ENCODE measurements around the gene PBX1.

The PBX1 gene

DNA sequence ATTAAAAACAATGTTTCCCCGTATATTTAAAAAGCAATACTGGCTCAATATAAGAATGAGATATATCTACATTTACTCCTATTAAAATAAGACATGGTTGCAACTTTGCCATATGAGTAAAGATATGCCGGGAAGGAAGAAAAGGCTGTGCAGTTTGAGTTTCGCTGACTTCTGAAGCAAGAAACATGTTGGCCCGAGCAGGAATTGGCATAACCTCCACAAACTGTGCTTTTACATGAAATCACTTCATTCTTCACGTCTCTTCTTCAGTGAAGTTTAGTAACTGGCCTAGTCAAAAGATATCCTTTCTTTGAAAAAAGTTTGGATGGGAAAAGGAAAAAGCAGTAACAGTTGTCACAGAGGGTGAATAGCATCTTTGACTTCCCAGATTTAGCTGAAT lies 342.0 kb downstream of the PBX1 start:
- DNase-seq: no peak
